Left cardiac atrium (tissue), 4 donors: Measurements from ENCODE around the gene C8G. TPM values are rescaled to one million over a fixed set of nuclear protein-coding genes. Genes with fewer than 3 reads are reported as not detected.

Experiments
- ATAC-seq, 2 donors: fragments of 200-7000 bp; cut with Tn5 transposase; one replicate each; pipeline ENCODE4 v1.9.1; 2020; ENCODE audit warnings: mild to moderate bottlenecking in 2 of 2, moderate library complexity in 2 of 2
- DNase-seq: peaks from one replicate; pipeline ENCODE4 v3.0.0-alpha.2; 2020
- intact Hi-C, 2 donors: fragments of 100-400 bp; cut with DNase I; formaldehyde crosslinking; loops; one replicate each; pipeline versions ENCODE4 v1.14.1 to v1.15.1; 2022 to 2023
- total RNA-seq, 2 donors: library from RNA; stranded (reverse); fragmentation: NEBNext Ultra II Directional; extraction: Animal tissue kit (Norgen Biotek cat#: 25700); gene quantifications; one replicate each; pipeline ENCODE4 v1.2.1, GENCODE V29; 2021
- donor health status: DM: no; HTN: yes; CAD: no.
- donor health status: DM: no; HTN: yes; CAD: no; lungs with severe emphysema.
- donor health status: DM: yes; HTN: yes; CAD: no.
- donor health status: Dilated cardiomyopathy.

The C8G gene
- total RNA-seq, 2 donors from 2014 or later = 0.88 to 3.5 TPM

- intact Hi-C loops = no loop called here
- DNase-seq (no peak), ATAC-seq (no peak)
Measured at GRCh38 chr9:136958898-136959850, 14.1 kb downstream of the C8G start.

GRCh38 chr9:136960212-136960937, 15.3 kb downstream of the C8G start:
- ATAC-seq (no peak), DNase-seq (no peak)
- intact Hi-C loops = no loop called here

GRCh38 chr9:136960938-136961275, 15.9 kb downstream of the C8G start:
- DNase-seq (no peak), ATAC-seq (peak in 1 of 2 donors; percentile 2)
- intact Hi-C loops = no loop called here

- DNase-seq (peak; percentile 68), ATAC-seq (peak; percentile 79 to 93)
- intact Hi-C loops = no loop called here
Measured at GRCh38 chr9:136961279-136962065, 16.4 kb downstream of the C8G start.

GRCh38 chr9:136962163-136962562, 17.1 kb downstream of the C8G start:
- ATAC-seq (no peak), DNase-seq (no peak)
- intact Hi-C loops = no loop called here

GRCh38 chr9:136962701-136963248, 17.7 kb downstream of the C8G start:
- ATAC-seq = no peak
- no peak for DNase-seq
- intact Hi-C loops = no loop called here

- no peak for ATAC-seq
- DNase-seq = no peak
- intact Hi-C loops = no loop called here
Measured at GRCh38 chr9:136963341-136963740, 18.3 kb downstream of the C8G start.

- intact Hi-C loops = no loop called here
- no peak for DNase-seq
- ATAC-seq = no peak
Measured at GRCh38 chr9:136963751-136964150, 18.7 kb downstream of the C8G start.

- DNase-seq (no peak), ATAC-seq (no peak)
- intact Hi-C loops = no loop called here
Measured at GRCh38 chr9:136964171-136964689, 19.2 kb downstream of the C8G start.

- no peak for ATAC-seq
- no peak for DNase-seq
- intact Hi-C loops = no loop called here
Measured at GRCh38 chr9:136964833-136965422, 19.9 kb downstream of the C8G start.

GRCh38 chr9:136965771-136966484, 20.9 kb downstream of the C8G start:
- no peak for DNase-seq
- ATAC-seq = peak in 1 of 2 donors; percentile 3
- intact Hi-C loops = no loop called here

- ATAC-seq (no peak), DNase-seq (no peak)
- intact Hi-C loops = no loop called here
Measured at GRCh38 chr9:136968333-136969127, 23.5 kb downstream of the C8G start.

GRCh38 chr9:136969150-136969549, 24.1 kb downstream of the C8G start:
- ATAC-seq (no peak), DNase-seq (no peak)
- intact Hi-C loops = no loop called here

GRCh38 chr9:136969774-136970173, 24.7 kb downstream of the C8G start:
- intact Hi-C loops = no loop called here
- no peak for ATAC-seq
- no peak for DNase-seq

- ATAC-seq = no peak
- no peak for DNase-seq
- intact Hi-C loops = no loop called here
Measured at GRCh38 chr9:136970361-136970760, 25.3 kb downstream of the C8G start.

- ATAC-seq (no peak), DNase-seq (no peak)
- intact Hi-C loops = no loop called here
Measured at GRCh38 chr9:136971746-136972145, 26.7 kb downstream of the C8G start.

GRCh38 chr9:136972335-136972734, 27.3 kb downstream of the C8G start:
- intact Hi-C loops = no loop called here
- no peak for DNase-seq
- ATAC-seq = no peak
